Measurements from ENCODE around the gene RPL37. TPM values are rescaled to one million over a fixed set of nuclear protein-coding genes. Genes with fewer than 3 reads are reported as not detected.

RPL37 gene
- total and polyA plus RNA-seq, 2 donors (not counting 1 experiment from before 2014, with no cell fraction given), result 881 to 2,414 TPM

DNA sequence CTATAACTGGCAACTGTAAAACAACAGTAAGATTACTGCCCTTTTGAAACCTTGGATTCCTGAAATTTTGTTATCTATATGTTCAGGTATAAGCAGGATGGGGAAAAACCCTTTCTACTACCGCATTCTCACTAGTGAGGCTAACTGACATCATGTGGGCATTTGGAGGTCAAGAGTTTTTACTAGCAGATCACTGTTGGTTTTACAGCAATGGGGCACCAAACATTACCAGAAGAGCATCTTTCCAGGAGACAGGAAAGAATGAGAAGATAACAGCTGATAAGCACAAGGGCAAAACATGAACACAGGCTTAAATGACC lies 58.4 kb downstream of the RPL37 start:
- Histone ChIP-seq H3K79me2 (ENCODE audit: control insufficient read depth, insufficient read depth, low read length) (peaks cover 56% of the 10 kb centered on the region), H3K9ac (ENCODE audit: insufficient read depth, low read length) (no peak overlapping the region), H4K20me1 (ENCODE audit: control insufficient read depth, extremely low read depth, insufficient read depth, low read length) (no peaks in the 10 kb centered on the region), H3K27ac (ENCODE audit: insufficient read depth, low read length) (no peak overlapping the region), H3K9me3 (ENCODE audit: control insufficient read depth, insufficient read depth, low read depth, low read length) (no peaks in the 10 kb centered on the region), H2AFZ (ENCODE audit: low read length) (no peak overlapping the region), H3K36me3 (ENCODE audit: control insufficient read depth, insufficient read depth, low read length) (peaks cover 6% of the 10 kb centered on the region), H3K27me3 (ENCODE audit: control insufficient read depth, insufficient read depth, low read length) (no peaks in the 10 kb centered on the region), H3K4me2 (ENCODE audit: extremely low read depth, insufficient read depth, low read length) (no peak overlapping the region), H3K4me1 (ENCODE audit: control insufficient read depth, extremely low read depth, insufficient read depth, low read length) (peaks cover under 1% of the 10 kb centered on the region), H3K4me3 (replicated peaks in 1 of 4; ENCODE audit: control extremely low read depth in 1 of 4, insufficient read depth in 1 of 4, low read depth in 3 of 4, low read length in 4 of 4) (no peak overlapping the region)
- no peak for DNase-seq (ENCODE audit: low read depth in 2 of 2)
- TF ChIP-seq, protein P1, sequence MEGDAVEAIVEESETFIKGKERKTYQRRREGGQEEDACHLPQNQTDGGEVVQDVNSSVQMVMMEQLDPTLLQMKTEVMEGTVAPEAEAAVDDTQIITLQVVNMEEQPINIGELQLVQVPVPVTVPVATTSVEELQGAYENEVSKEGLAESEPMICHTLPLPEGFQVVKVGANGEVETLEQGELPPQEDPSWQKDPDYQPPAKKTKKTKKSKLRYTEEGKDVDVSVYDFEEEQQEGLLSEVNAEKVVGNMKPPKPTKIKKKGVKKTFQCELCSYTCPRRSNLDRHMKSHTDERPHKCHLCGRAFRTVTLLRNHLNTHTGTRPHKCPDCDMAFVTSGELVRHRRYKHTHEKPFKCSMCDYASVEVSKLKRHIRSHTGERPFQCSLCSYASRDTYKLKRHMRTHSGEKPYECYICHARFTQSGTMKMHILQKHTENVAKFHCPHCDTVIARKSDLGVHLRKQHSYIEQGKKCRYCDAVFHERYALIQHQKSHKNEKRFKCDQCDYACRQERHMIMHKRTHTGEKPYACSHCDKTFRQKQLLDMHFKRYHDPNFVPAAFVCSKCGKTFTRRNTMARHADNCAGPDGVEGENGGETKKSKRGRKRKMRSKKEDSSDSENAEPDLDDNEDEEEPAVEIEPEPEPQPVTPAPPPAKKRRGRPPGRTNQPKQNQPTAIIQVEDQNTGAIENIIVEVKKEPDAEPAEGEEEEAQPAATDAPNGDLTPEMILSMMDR (conservative IDR thresholded peaks at IDR 0.05 in 1 of 2, IDR thresholded peaks at IDR 0.05 in 1 of 2; ENCODE audit: low read depth in 1 of 2, low read length in 2 of 2), result no peak
- no peak for TF ChIP-seq EZH2 (IDR thresholded peaks at IDR 0.05; ENCODE audit: low read length, missing control alignments)

DNA sequence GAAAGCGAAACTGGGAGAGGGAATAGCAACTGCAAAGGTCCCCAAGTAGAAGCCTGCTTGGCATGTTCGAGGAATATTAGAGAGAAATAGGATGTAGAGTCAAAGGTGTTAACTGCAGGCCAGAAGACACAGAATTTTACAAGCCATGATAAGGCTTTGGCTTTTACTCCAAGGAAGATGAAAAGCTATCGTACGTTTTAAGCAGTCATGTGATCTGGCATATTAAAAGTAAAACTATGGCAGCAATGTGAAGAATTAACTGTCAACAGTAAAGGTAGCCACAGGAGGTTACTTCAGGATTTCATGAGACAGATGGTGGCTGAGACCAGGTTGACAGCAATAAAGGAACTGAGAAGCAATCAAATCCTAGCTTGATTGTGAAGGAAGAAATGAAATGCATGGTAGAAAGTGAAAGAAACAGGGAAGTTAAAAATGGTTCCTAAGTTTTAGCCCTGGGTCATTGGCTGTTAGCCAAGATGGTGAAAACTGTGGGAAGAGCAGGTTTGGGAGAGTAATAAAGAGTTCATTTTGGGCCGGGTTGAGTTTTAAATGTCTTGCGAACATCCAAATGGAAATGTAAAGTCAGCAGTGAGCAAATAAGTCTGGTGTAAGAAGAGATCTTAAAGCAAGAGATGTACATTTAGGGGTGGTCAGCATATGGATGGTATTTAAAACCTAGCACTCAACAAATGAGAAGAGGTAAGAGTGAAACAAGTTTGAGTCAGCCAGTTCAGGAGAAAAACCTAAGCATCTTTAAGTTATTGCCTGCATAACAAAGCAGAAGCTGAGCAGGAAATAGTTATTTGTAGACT lies 59.0 kb downstream of the RPL37 start:
- H3K79me2 ChIP-seq (ENCODE audit: control insufficient read depth, insufficient read depth, low read length), result peaks cover 51% of the 10 kb centered on the region
- no peaks in the 10 kb centered on the region for H3K4me1 ChIP-seq (ENCODE audit: control insufficient read depth, extremely low read depth, insufficient read depth, low read length)
- no peak for DNase-seq (ENCODE audit: low read depth in 2 of 2)
- no peaks in the 10 kb centered on the region for H3K27me3 ChIP-seq (ENCODE audit: control insufficient read depth, insufficient read depth, low read length)
- peak overlapping the region; percentile 36 for H3K4me2 ChIP-seq (ENCODE audit: extremely low read depth, insufficient read depth, low read length)
- no peaks in the 10 kb centered on the region for H3K9me3 ChIP-seq (ENCODE audit: control insufficient read depth, insufficient read depth, low read depth, low read length)
- no peak for TF ChIP-seq EZH2 (IDR thresholded peaks at IDR 0.05; ENCODE audit: low read length, missing control alignments)
- TF ChIP-seq, protein P1 (conservative IDR thresholded peaks at IDR 0.05 in 1 of 2, IDR thresholded peaks at IDR 0.05 in 1 of 2; ENCODE audit: low read depth in 1 of 2, low read length in 2 of 2), result no peak
- H3K9ac ChIP-seq (ENCODE audit: insufficient read depth, low read length), result no peak overlapping the region
- no peaks in the 10 kb centered on the region for H4K20me1 ChIP-seq (ENCODE audit: control insufficient read depth, extremely low read depth, insufficient read depth, low read length)
- H3K27ac ChIP-seq (ENCODE audit: insufficient read depth, low read length), result no peak overlapping the region
- H3K4me3 ChIP-seq (replicated peaks in 1 of 4; ENCODE audit: control extremely low read depth in 1 of 4, insufficient read depth in 1 of 4, low read depth in 3 of 4, low read length in 4 of 4), result no peak overlapping the region
- H2AFZ ChIP-seq (ENCODE audit: low read length), result no peak overlapping the region
- peaks cover 6% of the 10 kb centered on the region for H3K36me3 ChIP-seq (ENCODE audit: control insufficient read depth, insufficient read depth, low read length)

Other genes with a start within 250 kb of the RPL37 start
- 3.3 and 5.4 TPM in 2 replicates for gene PTGER4, start 155.3 kb downstream of the RPL37 start, total RNA-seq
- gene PTGER4, start 155.3 kb downstream of the RPL37 start, polyA plus RNA-seq, result 1.6 and 10.2 TPM in 2 replicates
- gene TTC33, start 79.3 kb downstream of the RPL37 start, total RNA-seq, result 16.3 and 16.4 TPM in 2 replicates
- 8.0 and 8.7 TPM in 2 replicates for gene TTC33, start 79.3 kb downstream of the RPL37 start, polyA plus RNA-seq
- gene PRKAA1, start 36.8 kb downstream of the RPL37 start, total RNA-seq, result 107 and 114 TPM in 2 replicates
- gene PRKAA1, start 36.8 kb downstream of the RPL37 start, polyA plus RNA-seq, result 85.4 and 106 TPM in 2 replicates
- gene CARD6, start 6.1 kb upstream of the RPL37 start, total RNA-seq, result 12.7 and 14.4 TPM in 2 replicates
- gene CARD6, start 6.1 kb upstream of the RPL37 start, polyA plus RNA-seq, result 8.1 and 8.7 TPM in 2 replicates
- under 0.01 and 11.6 TPM in 2 replicates for gene C7, start 74.3 kb upstream of the RPL37 start, total RNA-seq
- 0.36 and 1.5 TPM in 2 replicates for gene C7, start 74.3 kb upstream of the RPL37 start, polyA plus RNA-seq
- not detected in 2 replicates for gene MROH2B, start 236.1 kb upstream of the RPL37 start, total RNA-seq
- not detected in 2 replicates for gene MROH2B, start 236.1 kb upstream of the RPL37 start, polyA plus RNA-seq